Aorta (tissue), 5 donors: Measurements from ENCODE around the gene PRR30. TPM values are rescaled to one million over a fixed set of nuclear protein-coding genes. Genes with fewer than 3 reads are reported as not detected.
"Not testable (repeated sequence)": the region's sequence is repeated elsewhere in the genome, so short reads cannot be mapped to it uniquely, and the experiment has no call there.

Source experiments
- ATAC-seq: fragments of 200-7000 bp; cut with Tn5 transposase; one replicate; pipeline ENCODE4 v1.9.1; 2022; ENCODE audit warnings: moderate library complexity; ENCODE audit not compliant: low FRiP score
- DNase-seq, 2 donors: peaks; one replicate each; pipeline ENCODE4 v3.0.0-alpha.2; 2020
- H3K27ac ChIP-seq, 2 donors: one replicate each; pipeline ENCODE4 v1.5.1; 2013; ENCODE audit warnings: low read length in 2 of 2, mild to moderate bottlenecking in 2 of 2, moderate library complexity in 2 of 2, control low read depth in 1 of 2, inconsistent platforms in 1 of 2, low read depth in 1 of 2
- H3K27me3 ChIP-seq, 2 donors: one replicate each; pipeline ENCODE4 v1.6.1; 2013; ENCODE audit warnings: control low read depth in 1 of 2, low read length in 1 of 2, mild to moderate bottlenecking in 1 of 2, moderate library complexity in 1 of 2; ENCODE audit not compliant: insufficient read depth in 2 of 2, control insufficient read depth in 1 of 2
- H3K36me3 ChIP-seq, 2 donors: one replicate each; pipeline ENCODE4 v1.6.1; 2013; ENCODE audit warnings: control low read depth in 1 of 2, low read length in 1 of 2, mild to moderate bottlenecking in 1 of 2; ENCODE audit not compliant: insufficient read depth in 2 of 2, control insufficient read depth in 1 of 2
- H3K4me1 ChIP-seq, 2 donors: one replicate each; pipeline ENCODE4 v1.6.1; 2013; ENCODE audit warnings: low read length in 2 of 2, control low read depth in 1 of 2, mild to moderate bottlenecking in 1 of 2, moderate library complexity in 1 of 2; ENCODE audit not compliant: insufficient read depth in 2 of 2, control insufficient read depth in 1 of 2
- H3K4me3 ChIP-seq, 2 donors: one replicate each; pipeline ENCODE4 v1.5.1; 2013; ENCODE audit warnings: low read length in 2 of 2, control low read depth in 1 of 2, mild to moderate bottlenecking in 1 of 2
- H3K9me3 ChIP-seq: one replicate; pipeline ENCODE4 v1.6.1; 2013; ENCODE audit warnings: mild to moderate bottlenecking, low read length; ENCODE audit not compliant: control insufficient read depth
- WGBS, 2 donors: extraction: QIAGEN DNeasy Blood & Tissue Kit; methylation state at CpG; one replicate each; pipeline ENCODE4 v1.1.7; 2013; 5-methylcytosine and 5-hydroxymethylcytosine counted together
- intact Hi-C, 2 donors: fragments of 100-400 bp; cut with DNase I; formaldehyde crosslinking; loops; one replicate each; pipeline versions ENCODE4 v1.14.2 to v1.15.0; 2022
- polyA plus RNA-seq, 2 donors: library from polyadenylated mRNA; stranded (reverse); fragments of 200-250 nt; gene quantifications; one replicate each; pipeline ENCODE4 v1.2.3, GENCODE V29; 2013
- total RNA-seq, 2 donors: library from RNA; stranded (reverse); fragmentation: NEBNext Ultra II Directional; extraction: Animal tissue kit (Norgen Biotek cat#: 25700); gene quantifications; one replicate each; pipeline ENCODE4 v1.2.1, GENCODE V29; 2021
- donor health status: healthy with polysubstance abuse.
- donor health status: Bipolar disorder and iron deficiency.
- donor health status: DM: no; HTN: no; CAD: no.
- donor health status: DM: no; HTN: no; CAD: no.
- donor health status: DM: yes; HTN: yes; CAD: no.

Gene PRR30
- total and polyA plus RNA-seq, 4 donors, result not detected

DNA sequence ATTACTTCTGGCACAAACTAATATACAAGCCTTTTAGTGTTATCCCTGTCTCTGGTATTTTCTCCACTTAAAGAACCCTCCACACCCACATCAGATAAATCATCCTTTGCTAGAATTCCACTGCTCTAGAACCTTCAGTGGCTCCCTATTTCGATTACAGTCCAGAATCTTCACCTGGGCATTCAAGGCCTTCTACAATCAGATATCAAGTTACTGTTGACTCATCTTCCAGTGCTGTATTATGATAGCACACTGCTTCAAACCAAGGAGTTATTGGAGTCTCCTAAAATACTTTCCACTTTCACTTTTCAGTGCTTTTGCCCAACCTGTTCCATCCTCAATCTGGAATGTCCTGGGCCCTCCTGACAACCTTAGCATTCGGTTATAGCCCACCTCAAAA, 23.7 kb downstream of the PRR30 start:
- intact Hi-C loops, result no loop called here
- DNase-seq (no peak), ATAC-seq (no peak)
- WGBS, 2 donors, result 68 to 76% methylated on average over 2 of the region's 2 CpGs
- H3K27ac ChIP-seq, result no peak overlapping the region
- no peaks in the 10 kb centered on the region for H3K36me3 ChIP-seq
- H3K9me3 ChIP-seq, result no peaks in the 10 kb centered on the region
- no peaks in the 10 kb centered on the region for H3K4me1 ChIP-seq
- H3K27me3 ChIP-seq, result no peaks in the 10 kb centered on the region
- H3K4me3 ChIP-seq, result no peak overlapping the region

DNA sequence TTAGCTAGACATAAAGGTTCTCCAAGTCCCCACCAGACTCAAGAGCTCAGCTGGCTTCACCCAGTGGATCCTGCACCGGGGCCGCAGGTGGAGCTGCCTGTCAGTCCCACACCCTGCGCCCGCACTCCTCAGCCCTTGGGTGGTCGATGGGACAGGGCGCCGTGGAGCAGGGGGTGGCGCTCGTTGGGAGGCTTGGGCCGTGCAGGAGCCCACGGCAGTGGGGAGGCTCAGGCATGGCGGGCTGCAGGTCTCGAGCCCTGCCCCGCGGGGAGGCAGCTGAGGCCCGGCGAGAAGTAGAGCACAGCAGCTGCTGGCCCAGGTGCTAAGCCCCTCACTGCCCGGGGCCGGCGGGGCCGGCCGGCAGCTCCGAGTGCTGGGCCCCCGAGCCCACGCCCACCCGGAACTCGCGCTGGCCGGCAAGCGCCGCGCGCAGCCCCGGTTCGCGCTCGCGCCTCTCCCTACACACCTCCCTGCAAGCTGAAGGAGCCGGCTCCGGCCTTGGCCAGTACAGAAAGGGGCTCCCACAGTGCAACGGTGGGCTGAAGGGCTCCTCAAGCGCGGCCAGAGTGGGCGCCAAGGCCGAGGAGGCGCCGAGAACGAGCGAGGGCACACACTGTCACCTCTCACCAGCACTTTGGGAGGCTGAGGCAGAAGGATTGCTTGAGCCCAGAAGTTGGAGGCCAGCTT, 27.7 kb downstream of the PRR30 start:
- ATAC-seq, H3K27ac ChIP-seq, H3K4me3 ChIP-seq, H3K9me3 ChIP-seq, H3K4me1 ChIP-seq, H3K27me3 ChIP-seq, intact Hi-C loops, H3K36me3 ChIP-seq: not testable (repeated sequence)
- peak in 1 of 2 donors; percentile 21 for DNase-seq
- WGBS, 2 donors, result 90 to 92% methylated on average over 47 to 49 of the region's 49 CpGs

GRCh38 chr2:27110603-27111352, 28.4 kb downstream of the PRR30 start:
- intact Hi-C loops, H3K4me1 ChIP-seq: not testable (repeated sequence)

DNA sequence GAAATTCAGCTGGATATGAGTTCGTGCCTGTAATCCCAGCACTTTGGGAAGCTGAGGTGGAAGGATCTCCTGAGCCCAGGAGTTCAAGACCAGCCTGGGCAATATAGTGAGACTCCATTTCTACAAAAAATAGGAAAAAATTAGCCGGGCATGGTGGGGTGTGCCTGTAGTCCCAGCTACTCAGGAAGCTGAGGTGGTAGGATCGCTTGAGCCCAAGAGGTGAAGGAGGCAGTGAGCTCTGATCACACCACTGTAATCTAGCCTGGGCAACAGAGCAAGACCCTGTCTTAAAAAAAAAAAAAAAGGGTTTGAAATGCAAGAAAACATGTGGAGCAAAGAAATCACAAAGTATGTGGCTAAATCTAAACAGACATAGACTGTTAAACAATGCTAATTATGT, 30.1 kb downstream of the PRR30 start:
- 91 to 95% methylated on average over 3 of the region's 3 CpGs for WGBS, 2 donors
- H3K27me3 ChIP-seq, result no peaks in the 10 kb centered on the region
- no peaks in the 10 kb centered on the region for H3K36me3 ChIP-seq
- DNase-seq (no peak), ATAC-seq (no peak)
- H3K4me3 ChIP-seq, result no peak overlapping the region
- intact Hi-C loops, result no loop called here
- no peaks in the 10 kb centered on the region for H3K9me3 ChIP-seq
- H3K4me1 ChIP-seq, result no peaks in the 10 kb centered on the region
- H3K27ac ChIP-seq, result no peak overlapping the region

More at GRCh38 chr2:27110603-27111352, 28.4 kb downstream of the PRR30 start:
- H3K27me3 ChIP-seq, H3K9me3 ChIP-seq, ATAC-seq, H3K36me3 ChIP-seq, H3K4me3 ChIP-seq, H3K27ac ChIP-seq, DNase-seq: not testable (repeated sequence)
- WGBS, 2 donors, result 76 to 84% methylated on average over 24 of the region's 24 CpGs

DNA sequence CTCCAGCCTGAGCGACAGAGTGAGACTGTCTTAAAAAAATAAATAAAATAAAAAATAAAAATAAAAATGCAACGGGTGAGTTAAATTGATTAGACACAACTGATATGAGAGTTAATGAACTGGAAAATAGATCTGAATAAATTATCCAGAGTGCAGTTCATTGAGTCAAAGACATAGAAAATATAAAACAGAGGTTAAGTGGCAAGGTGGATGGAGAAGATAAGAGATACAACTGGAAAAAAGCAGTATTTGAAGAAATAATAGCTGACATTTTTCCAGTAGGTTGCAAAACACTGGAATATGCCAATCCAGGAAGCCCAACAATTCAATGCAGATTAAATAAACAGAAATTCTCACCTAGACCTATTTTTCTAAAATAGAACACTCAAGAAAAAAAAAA, 31.0 kb downstream of the PRR30 start:
- DNase-seq (no peak), ATAC-seq (no peak)
- H3K27ac ChIP-seq, result no peak overlapping the region
- intact Hi-C loops, result no loop called here
- no peak overlapping the region for H3K4me3 ChIP-seq
- no peaks in the 10 kb centered on the region for H3K36me3 ChIP-seq
- no peaks in the 10 kb centered on the region for H3K9me3 ChIP-seq
- no peaks in the 10 kb centered on the region for H3K4me1 ChIP-seq
- 74 to 78% methylated on average over 2 of the region's 2 CpGs for WGBS, 2 donors
- H3K27me3 ChIP-seq, result no peaks in the 10 kb centered on the region

GRCh38 chr2:27105981-27106380, 33.2 kb downstream of the PRR30 start:
- Histone ChIP-seq H3K27ac (no peak overlapping the region), H3K36me3 (no peaks in the 10 kb centered on the region), H3K4me3 (no peak overlapping the region), H3K27me3 (no peaks in the 10 kb centered on the region), H3K9me3 (no peaks in the 10 kb centered on the region), H3K4me1 (no peaks in the 10 kb centered on the region)
- DNase-seq (no peak), ATAC-seq (no peak)
- 52 to 63% methylated on average over 3 of the region's 3 CpGs for WGBS, 2 donors
- intact Hi-C loops, result no loop called here

DNA sequence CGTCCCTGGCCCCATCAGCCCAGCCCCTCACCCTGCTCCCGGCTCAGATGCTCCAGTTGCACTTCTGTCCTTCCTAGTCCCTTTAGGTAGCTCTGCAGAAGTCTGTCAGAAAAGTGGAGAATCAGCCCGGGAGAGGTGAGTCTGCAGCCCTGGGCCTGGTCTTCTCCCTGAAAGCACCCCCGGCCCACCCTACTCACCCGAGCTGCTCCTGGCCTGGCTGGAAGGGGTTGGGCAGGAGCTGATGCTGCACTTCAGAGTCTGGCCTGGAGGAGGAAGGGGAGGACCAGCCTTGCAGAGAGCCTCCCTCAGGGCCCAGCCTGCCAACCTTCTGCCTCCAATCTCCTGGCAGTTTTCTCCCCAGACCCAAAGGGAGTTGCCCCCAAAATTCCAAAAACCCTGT, 36.9 kb downstream of the PRR30 start:
- 75 to 76% methylated on average over 5 of the region's 5 CpGs for WGBS, 2 donors
- Histone ChIP-seq H3K4me3 (no peak overlapping the region), H3K9me3 (no peaks in the 10 kb centered on the region), H3K4me1 (no peaks in the 10 kb centered on the region), H3K27me3 (no peaks in the 10 kb centered on the region), H3K27ac (no peak overlapping the region), H3K36me3 (no peaks in the 10 kb centered on the region)
- DNase-seq (no peak), ATAC-seq (no peak)
- intact Hi-C loops, result loop anchor here in 1 of 2 donors (2.0 kb wide), 1 partner anchor 178 kb away; no protein-coding TSS in a partner anchor

- Histone ChIP-seq H3K36me3 (no peaks in the 10 kb centered on the region), H3K9me3 (no peaks in the 10 kb centered on the region), H3K4me1 (no peaks in the 10 kb centered on the region), H3K27me3 (no peaks in the 10 kb centered on the region), H3K4me3 (no peak overlapping the region), H3K27ac (no peak overlapping the region)
- intact Hi-C loops, result no loop called here
- WGBS, 2 donors, result 83% methylated on average over 10 of the region's 10 CpGs
- ATAC-seq (no peak), DNase-seq (no peak)
Measured at GRCh38 chr2:27100036-27100435, 39.2 kb downstream of the PRR30 start.
